Myocyte (in vitro differentiated cells): ENCODE data around the gene ARHGEF19. TPM values are rescaled to one million over a fixed set of nuclear protein-coding genes. Genes with fewer than 3 reads are reported as not detected.
"Not testable (repeated sequence)": the region's sequence is repeated elsewhere in the genome, so short reads cannot be mapped to it uniquely, and the experiment has no call there.

ENCODE experiments used
- DNase-seq: peaks from one replicate; pipeline ENCODE4 v3.0.0-alpha.2; 2012; ENCODE audit warnings: low read depth
- total RNA-seq: library from RNA; depleted of rRNA; stranded (reverse); fragments of >200 nt; gene quantifications from 2 replicates; pipeline ENCODE4 v1.2.3, GENCODE V29; 2014

Gene ARHGEF19
- total RNA-seq, 1 donor from 2014 or later, result 0.67 TPM

GRCh38 chr1:16168144-16168495 is 44.3 kb downstream of the ARHGEF19 start:
- not testable (repeated sequence) for DNase-seq

GRCh38 chr1:16167331-16168143 is 44.9 kb downstream of the ARHGEF19 start:
- no peak for DNase-seq

GRCh38 chr1:16166117-16166516 is 46.3 kb downstream of the ARHGEF19 start:
- DNase-seq, result no peak

GRCh38 chr1:16165548-16165947 is 46.9 kb downstream of the ARHGEF19 start:
- no peak for DNase-seq

- DNase-seq, result no peak
Observed at GRCh38 chr1:16165073-16165364, 47.4 kb downstream of the ARHGEF19 start.

GRCh38 chr1:16164213-16165072 is 48.0 kb downstream of the ARHGEF19 start:
- peak; percentile 85 for DNase-seq

- DNase-seq, result not testable (repeated sequence)
Observed at GRCh38 chr1:16163608-16164212, 48.7 kb downstream of the ARHGEF19 start.

- no peak for DNase-seq
Observed at GRCh38 chr1:16162163-16162822, 50.2 kb downstream of the ARHGEF19 start.

- no peak for DNase-seq
Observed at GRCh38 chr1:16161717-16162116, 50.7 kb downstream of the ARHGEF19 start.

GRCh38 chr1:16158993-16159831 is 53.2 kb downstream of the ARHGEF19 start:
- DNase-seq, result no peak

GRCh38 chr1:16158025-16158424 is 54.4 kb downstream of the ARHGEF19 start:
- DNase-seq, result no peak

GRCh38 chr1:16156848-16157495 is 55.5 kb downstream of the ARHGEF19 start:
- DNase-seq, result no peak

- peak; percentile 91 for DNase-seq
Observed at GRCh38 chr1:16155537-16156410, 56.7 kb downstream of the ARHGEF19 start, which contains the start of gene EPHA2. EPHA2 (minus strand) TSS chr1:16156069; CDS start chr1:16155932, 137 bp downstream.

- DNase-seq, result no peak
Observed at GRCh38 chr1:16153999-16154673, 58.3 kb downstream of the ARHGEF19 start.

- DNase-seq, result no peak
Observed at GRCh38 chr1:16153096-16153998, 59.1 kb downstream of the ARHGEF19 start.

GRCh38 chr1:16152481-16153087 is 59.9 kb downstream of the ARHGEF19 start:
- DNase-seq, result no peak

- DNase-seq, result no peak
Observed at GRCh38 chr1:16151995-16152384, 60.5 kb downstream of the ARHGEF19 start.
